ENCODE results near the gene CXorf58.

GRCh38 chrX:23981711-23982110 is 73.9 kb downstream of the CXorf58 start:
- TF ChIP-seq CTCF (conservative IDR thresholded peaks at IDR 0.05; ENCODE audit: low read depth in 2 of 2) (no peak), NANOG (IDR thresholded peaks at IDR 0.05; ENCODE audit: borderline replicate concordance) (no peak), EZH2 (IDR thresholded peaks at IDR 0.05; ENCODE audit: low read depth, unreplicated experiment) (no peak), EZH2phosphoT487 (IDR thresholded peaks at IDR 0.05; ENCODE audit: unreplicated experiment) (no peak), POLR2AphosphoS5 (IDR thresholded peaks at IDR 0.05; ENCODE audit: low read depth) (no peak), REST (IDR thresholded peaks at IDR 0.05; ENCODE audit: unreplicated experiment) (no peak), JUNB (IDR thresholded peaks at IDR 0.05; ENCODE audit: unreplicated experiment) (no peak), ZNF114 (CRISPR knock-in tag; IDR thresholded peaks at IDR 0.05) (no peak), ZNF331 (CRISPR knock-in tag; IDR thresholded peaks at IDR 0.05; ENCODE audit: low read depth) (no peak), CREB1 (CRISPR knock-in tag; IDR thresholded peaks at IDR 0.05; ENCODE audit: low read depth) (no peak)
